HCT116 (cell line): ENCODE results near the gene HDAC8. TPM values are rescaled to one million over a fixed set of nuclear protein-coding genes. Genes with fewer than 3 reads are reported as not detected.
A peak's percentile ranks its signal among the peaks of the same experiment; 100 is the strongest.

Experiments used
- ATAC-seq: fragments of 200-7000 bp; cut with Tn5 transposase; 2 replicates; pipeline ENCODE4 v1.9.1; 2020; ENCODE audit warnings: mild to moderate bottlenecking, moderate library complexity
- BruUV-seq: library from RNA; stranded (reverse); fragments of 400-500 nt; replicated peaks from 2 replicates; lab custom pipeline; 2021; lab: Mats Ljungman, UMichigan
- CTCF ChIA-PET: fragments of 300-600 bp; sonication (Branson Sonifier 250); formaldehyde crosslinking; loops from one replicate; lab custom pipeline; 2021; ENCODE audit warnings: antibody characterized with exemption; lab: Charles Lee
- POLR2A ChIA-PET: fragments of 300-600, 350-600 bp; sonication (Branson Sonifier 250); formaldehyde crosslinking; loops from one replicate; lab custom pipeline; 2021; ENCODE audit warnings: antibody characterized with exemption; lab: Charles Lee
- RAD21 ChIA-PET, 2 experiments: fragments of 300-600 bp; sonication (Branson Sonifier 250); formaldehyde crosslinking; loops; one replicate each; lab custom pipeline; 2023; ENCODE audit warnings: low total read pairs in 2 of 2; ENCODE audit not compliant: uncharacterized antibody in 2 of 2, unreplicated experiment in 2 of 2, low non-redundant PET in 1 of 2; lab: Charles Lee
- DNase-seq: peaks from one replicate; pipeline ENCODE4 v3.0.0-alpha.2; 2010; ENCODE audit warnings: low read depth, low spot score
- H2AFZ ChIP-seq: fragments of 200-600 bp; shearing (Covaris generic), sonication (generic); 2 replicates; pipeline ENCODE4 v1.6.1; 2017; ENCODE audit warnings: low read depth, mixed run types, mixed read lengths, antibody characterized with exemption, low read length; ENCODE audit not compliant: poor library complexity, severe bottlenecking
- H3K27ac ChIP-seq: 2 replicates; pipeline ENCODE4 v1.5.1; 2012; ENCODE audit warnings: low read depth, low read length
- H3K27me3 ChIP-seq: fragments of 200-600 bp; sonication (generic); 2 replicates; pipeline ENCODE4 v1.6.1; 2016; ENCODE audit warnings: mixed run types, low read length, mixed read lengths; ENCODE audit not compliant: insufficient read depth
- H3K36me3 ChIP-seq, 2 experiments: fragments of 200-500 bp in 1 of 2; fragments of 200-600 bp in 1 of 2; sonication (Bioruptor generic) in 1 of 2; sonication (generic) in 1 of 2; 2 replicates each; pipeline versions ENCODE4 v1.5.1 to v1.6.1; 2014 to 2016; ENCODE audit warnings: low read length in 2 of 2, inconsistent platforms in 1 of 2, mixed read lengths in 1 of 2, mixed run types in 1 of 2; ENCODE audit not compliant: insufficient read depth in 2 of 2, control insufficient read depth in 1 of 2
- H3K4me1 ChIP-seq, 2 experiments: fragments of 200-600 bp in 1 of 2; sonication (generic) in 1 of 2; 2 replicates each; pipeline versions ENCODE4 v1.5.1 to v1.6.1; 2012 to 2017; ENCODE audit warnings: low read length in 2 of 2, inconsistent platforms in 1 of 2, mild to moderate bottlenecking in 1 of 2, mixed read lengths in 1 of 2, mixed run types in 1 of 2, moderate library complexity in 1 of 2; ENCODE audit not compliant: insufficient read depth in 2 of 2, control insufficient read depth in 1 of 2
- H3K4me2 ChIP-seq: fragments of 200-600 bp; sonication (generic); 2 replicates; pipeline ENCODE4 v1.6.1; 2017; ENCODE audit warnings: mixed run types, low read length, mixed read lengths
- H3K4me3 ChIP-seq, 2 experiments: fragments of 200-600 bp in 1 of 2; sonication (generic) in 1 of 2; replicated peaks in 1 of 2; 2 replicates each; pipeline ENCODE4 v1.5.1; 2011 to 2016; ENCODE audit warnings: low read length in 2 of 2, control low read depth in 1 of 2, low read depth in 1 of 2, mild to moderate bottlenecking in 1 of 2, mixed read lengths in 1 of 2, mixed run types in 1 of 2
- H3K79me2 ChIP-seq: fragments of 200-600 bp; sonication (generic); 2 replicates; pipeline ENCODE4 v1.6.1; 2017; ENCODE audit warnings: mild to moderate bottlenecking, mixed run types, low read length, moderate library complexity, mixed read lengths; ENCODE audit not compliant: insufficient read depth
- H3K9ac ChIP-seq: fragments of 200-600 bp; sonication (generic); 2 replicates; pipeline ENCODE4 v1.6.1; 2016; ENCODE audit warnings: low read length, mixed read lengths
- H3K9me2 ChIP-seq: fragments of 200-600 bp; sonication (generic), shearing (Covaris generic); 2 replicates; pipeline ENCODE4 v1.6.1; 2017; ENCODE audit warnings: mixed run types, mild to moderate bottlenecking, moderate library complexity; ENCODE audit not compliant: insufficient read depth
- H3K9me3 ChIP-seq, 2 experiments: fragments of 200-500 bp in 1 of 2; fragments of 200-600 bp in 1 of 2; sonication (Bioruptor generic) in 1 of 2; sonication (generic) in 1 of 2; 2 replicates each; pipeline ENCODE4 v1.6.1; 2014 to 2017; ENCODE audit warnings: low read length in 2 of 2, mixed read lengths in 2 of 2, inconsistent platforms in 1 of 2, low read depth in 1 of 2, mild to moderate bottlenecking in 1 of 2, mixed run types in 1 of 2, moderate library complexity in 1 of 2; ENCODE audit not compliant: control insufficient read depth in 1 of 2, insufficient read depth in 1 of 2
- H4K20me1 ChIP-seq: fragments of 200-600 bp; sonication (generic), shearing (Covaris generic); 2 replicates; pipeline ENCODE4 v1.6.1; 2017; ENCODE audit warnings: mixed run types, mild to moderate bottlenecking, moderate library complexity; ENCODE audit not compliant: insufficient read depth
- ATF3 ChIP-seq: IDR thresholded peaks from 2 replicates; pipeline ENCODE4 v1.6.1; 2012
- CBX3 ChIP-seq: IDR thresholded peaks from 2 replicates; pipeline ENCODE4 v1.6.1; 2012; ENCODE audit warnings: low read depth
- CEBPB ChIP-seq: IDR thresholded peaks from 2 replicates; pipeline ENCODE4 v1.6.1; 2012; ENCODE audit warnings: low read depth
- CTCF ChIP-seq, 3 experiments: fragments of 200-600 bp in 1 of 3; sonication (generic) in 1 of 3; IDR thresholded peaks in 2 of 3; conservative IDR thresholded peaks in 1 of 3; 2 replicates each; pipeline ENCODE4 v1.5.1; 2012 to 2017; ENCODE audit warnings: low read depth in 2 of 3, low read length in 2 of 3, antibody characterized with exemption in 1 of 3, borderline replicate concordance in 1 of 3, control low read depth in 1 of 3, mild to moderate bottlenecking in 1 of 3, mixed read lengths in 1 of 3, mixed run types in 1 of 3, moderate library complexity in 1 of 3; ENCODE audit not compliant: insufficient read depth in 1 of 3
- EZH2phosphoT487 ChIP-seq: fragments of 200-600 bp; IDR thresholded peaks from 2 replicates; pipeline ENCODE4 v1.6.1; 2018; ENCODE audit warnings: antibody characterized with exemption, borderline replicate concordance
- FOSL1 ChIP-seq: IDR thresholded peaks from 2 replicates; pipeline ENCODE4 v1.6.1; 2012; ENCODE audit warnings: low read depth
- JUND ChIP-seq: IDR thresholded peaks from 2 replicates; pipeline ENCODE4 v1.6.1; 2012
- MAX ChIP-seq: IDR thresholded peaks from 2 replicates; pipeline ENCODE4 v1.6.1; 2012
- POLR2A ChIP-seq: IDR thresholded peaks from 2 replicates; pipeline ENCODE4 v1.7.0; 2011; ENCODE audit warnings: borderline replicate concordance; ENCODE audit not compliant: insufficient read depth, insufficient read length; ENCODE audit errors: extremely low read depth
- POLR2AphosphoS5 ChIP-seq: IDR thresholded peaks from 2 replicates; pipeline ENCODE4 v1.6.1; 2011; ENCODE audit warnings: mild to moderate bottlenecking, low read depth, low read length, moderate library complexity
- SP1 ChIP-seq: IDR thresholded peaks from 2 replicates; pipeline ENCODE4 v1.6.1; 2012; ENCODE audit warnings: low read depth
- ZBTB33 ChIP-seq: IDR thresholded peaks from 2 replicates; pipeline ENCODE4 v1.6.1; 2011; ENCODE audit warnings: mild to moderate bottlenecking, low read length, moderate library complexity; ENCODE audit not compliant: insufficient replicate concordance; ENCODE audit errors: extremely low read depth
- ZFX ChIP-seq: fragments of 450-650 bp; IDR thresholded peaks from 2 replicates; pipeline ENCODE4 v1.6.1; 2017
- ZNF274 ChIP-seq: fragments of 200-500 bp; sonication (Bioruptor generic); IDR thresholded peaks from 2 replicates; pipeline ENCODE4 v1.6.1; 2014; ENCODE audit warnings: mild to moderate bottlenecking, low read depth, low read length, inconsistent platforms
- intact Hi-C: fragments of 100-400 bp; cut with micrococcal nuclease; formaldehyde crosslinking; loops from 2 replicates; pipeline ENCODE4 v1.10.0; 2022
- total RNA-seq: library from RNA; stranded (reverse); gene quantifications from one replicate; pipeline ENCODE4 v1.2.1, GENCODE V29; 2021; ENCODE audit not compliant: unreplicated experiment

HDAC8 gene
- total RNA-seq, 1 experiment from 2014 or later = 24.1 TPM

- TF ChIP-seq MAX = no peak; the same call in 1 of the 2 replicates
- TF ChIP-seq CEBPB = no peak
- no peak for TF ChIP-seq CTCF (IDR thresholded peaks at IDR 0.05 in 2 of 3, conservative IDR thresholded peaks at IDR 0.05 in 1 of 3; ENCODE audit: borderline replicate concordance in 1 of 3, insufficient read depth in 1 of 3, low read depth in 2 of 3, low read length in 2 of 3)
- TF ChIP-seq JUND = no peak
Measured at GRCh38 chrX:72572248-72573157, at the start of gene HDAC8 (continued).

GRCh38 chrX:72621625-72622485, 49.2 kb upstream of the HDAC8 start:
- no peaks in the 10 kb centered on the region for H3K27me3 ChIP-seq
- H3K27ac ChIP-seq = peak overlapping the region; percentile 48; the same call in 1 of the 2 replicates
- H4K20me1 ChIP-seq = no peaks in the 10 kb centered on the region
- intact Hi-C loops = loop anchor here (2.0 kb wide), 1 partner anchor 65 kb away; no protein-coding TSS in a partner anchor
- H3K36me3 ChIP-seq = no peaks in the 10 kb centered on the region; a peak in 1 of 4 replicates
- peak overlapping the region in 1 of 2 experiments; percentile 38; a peak in 2 of 4 replicates for H3K4me3 ChIP-seq
- H3K4me1 ChIP-seq = peaks cover 14 to 30% of the 10 kb centered on the region in 2 experiments
- CTCF ChIA-PET = no interaction called here
- no peaks in the 10 kb centered on the region for H3K9me2 ChIP-seq
- peak overlapping the region; percentile 48; the same call in 1 of the 2 replicates for H3K9ac ChIP-seq
- peak; percentile 16 for DNase-seq
- BruUV-seq = no TSS peak
- no peak overlapping the region for H2AFZ ChIP-seq
- no peaks in the 10 kb centered on the region for H3K79me2 ChIP-seq
- H3K9me3 ChIP-seq = no peaks in the 10 kb centered on the region
- POLR2A ChIA-PET = no interaction called here
- peak overlapping the region; percentile 74 for H3K4me2 ChIP-seq
- RAD21 ChIA-PET = no interaction called here
- no peak for ATAC-seq
- TF ChIP-seq POLR2AphosphoS5 (no peak), JUND (peak; percentile 48), EZH2phosphoT487 (no peak), CTCF (IDR thresholded peaks at IDR 0.05 in 2 of 3, conservative IDR thresholded peaks at IDR 0.05 in 1 of 3; ENCODE audit: borderline replicate concordance in 1 of 3, insufficient read depth in 1 of 3, low read depth in 2 of 3, low read length in 2 of 3) (no peak), ATF3 (no peak), CBX3 (no peak), SP1 (peak; percentile 29; the same call in 1 of the 2 replicates), ZFX (no peak), POLR2A (no peak), ZBTB33 (no peak), FOSL1 (peak; percentile 81), ZNF274 (no peak)
